IPS-15b (cell line): ENCODE results near the gene ARHGEF39.
A peak's percentile ranks its signal among the peaks of the same experiment; 100 is the strongest.
"Not testable (repeated sequence)": the region's sequence is repeated elsewhere in the genome, so short reads cannot be mapped to it uniquely, and the experiment has no call there.

ENCODE experiments used
- H3K27me3 ChIP-seq: one replicate; pipeline ENCODE4 v1.6.1; 2013; ENCODE audit warnings: low read length; ENCODE audit not compliant: control insufficient read depth, insufficient read depth
- H3K36me3 ChIP-seq: one replicate; pipeline ENCODE4 v1.6.1; 2013; ENCODE audit warnings: low read length; ENCODE audit not compliant: control insufficient read depth, insufficient read depth
- H3K4me1 ChIP-seq: one replicate; pipeline ENCODE4 v1.6.1; 2013; ENCODE audit warnings: mild to moderate bottlenecking, low read length; ENCODE audit not compliant: control insufficient read depth, insufficient read depth
- H3K4me3 ChIP-seq: one replicate; pipeline ENCODE4 v1.5.1; 2013; ENCODE audit warnings: low read depth, low read length
- H3K9ac ChIP-seq: one replicate; pipeline ENCODE4 v1.6.1; 2013; ENCODE audit warnings: low read depth, mild to moderate bottlenecking, low read length
- H3K9me3 ChIP-seq: one replicate; pipeline ENCODE4 v1.6.1; 2013; ENCODE audit warnings: mild to moderate bottlenecking, low read length; ENCODE audit not compliant: control insufficient read depth, insufficient read depth

ARHGEF39 gene

GRCh38 chr9:35627575-35627974, 37.4 kb downstream of the ARHGEF39 start:
- H3K9ac ChIP-seq = no peak overlapping the region
- no peaks in the 10 kb centered on the region for H3K9me3 ChIP-seq
- no peaks in the 10 kb centered on the region for H3K27me3 ChIP-seq
- H3K4me3 ChIP-seq = no peak overlapping the region
- no peaks in the 10 kb centered on the region for H3K4me1 ChIP-seq
- no peaks in the 10 kb centered on the region for H3K36me3 ChIP-seq

GRCh38 chr9:35619800-35620158, 45.2 kb downstream of the ARHGEF39 start:
- peaks cover 34% of the 10 kb centered on the region for H3K27me3 ChIP-seq
- no peak overlapping the region for H3K4me3 ChIP-seq
- H3K9ac ChIP-seq = no peak overlapping the region
- H3K4me1 ChIP-seq = no peaks in the 10 kb centered on the region
- H3K9me3 ChIP-seq = no peaks in the 10 kb centered on the region
- H3K36me3 ChIP-seq = no peaks in the 10 kb centered on the region

DNA sequence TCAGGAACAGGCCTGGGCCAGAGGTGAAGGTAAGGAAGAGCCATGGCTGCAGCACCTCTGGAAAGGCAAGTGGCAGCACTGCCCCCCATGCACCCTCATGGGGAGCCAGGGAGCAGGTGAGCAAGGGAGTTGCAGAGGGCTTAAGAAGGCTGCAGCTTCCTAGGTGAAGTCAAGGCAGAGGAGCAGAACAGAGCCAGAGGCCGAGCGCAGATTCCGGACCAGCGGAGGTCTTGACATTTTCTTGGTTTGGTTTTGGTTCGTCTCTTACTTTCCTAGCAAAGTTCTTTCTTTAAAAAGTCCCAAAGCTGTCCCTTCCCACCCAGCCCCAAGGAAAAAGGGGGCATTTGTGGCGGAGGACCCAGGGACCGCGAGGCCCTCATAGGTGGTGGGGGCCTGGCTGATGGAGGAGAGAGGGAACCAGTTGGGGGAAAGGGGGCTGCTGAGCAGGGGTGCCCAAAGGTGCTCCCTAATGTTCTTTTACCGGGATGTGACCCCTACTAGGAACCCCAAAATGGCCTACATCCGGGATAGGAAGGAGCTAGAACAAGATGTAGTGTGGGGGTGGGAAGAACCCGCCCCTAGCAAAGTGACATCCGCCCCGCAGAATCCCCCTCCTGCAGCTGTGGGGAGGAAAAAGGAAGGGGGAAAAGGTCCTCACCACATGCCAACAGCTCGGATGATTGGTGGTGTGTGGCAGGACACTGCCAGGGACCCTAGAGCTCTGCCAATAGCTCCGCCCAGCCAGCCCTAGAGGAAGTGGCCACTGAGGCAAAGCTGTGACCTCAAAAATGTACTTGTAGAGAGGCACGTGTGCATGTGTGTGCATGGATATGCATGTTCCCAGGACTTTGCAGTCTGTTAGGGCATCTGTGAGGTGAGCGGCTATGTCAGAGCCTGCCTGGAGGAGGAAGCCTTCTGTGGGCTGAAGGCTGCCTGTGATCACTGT, 45.9 kb downstream of the ARHGEF39 start:
- no peaks in the 10 kb centered on the region for H3K4me1 ChIP-seq
- H3K27me3 ChIP-seq = peaks cover 34% of the 10 kb centered on the region
- no peaks in the 10 kb centered on the region for H3K36me3 ChIP-seq
- no peak overlapping the region for H3K4me3 ChIP-seq
- H3K9ac ChIP-seq = no peak overlapping the region
- H3K9me3 ChIP-seq = no peaks in the 10 kb centered on the region

- H3K4me1 ChIP-seq = no peaks in the 10 kb centered on the region
- H3K9ac ChIP-seq = peak within 1 kb of the TSS; percentile 56
- H3K27me3 ChIP-seq = peaks cover 34% of the 10 kb centered on the region
Measured at GRCh38 chr9:35618325-35618727, 46.7 kb downstream of the ARHGEF39 start, which contains the start of gene CD72. TSS of gene CD72 (minus strand) at chr9:35618413. CDS start at chr9:35618303, 110 bp downstream.

DNA sequence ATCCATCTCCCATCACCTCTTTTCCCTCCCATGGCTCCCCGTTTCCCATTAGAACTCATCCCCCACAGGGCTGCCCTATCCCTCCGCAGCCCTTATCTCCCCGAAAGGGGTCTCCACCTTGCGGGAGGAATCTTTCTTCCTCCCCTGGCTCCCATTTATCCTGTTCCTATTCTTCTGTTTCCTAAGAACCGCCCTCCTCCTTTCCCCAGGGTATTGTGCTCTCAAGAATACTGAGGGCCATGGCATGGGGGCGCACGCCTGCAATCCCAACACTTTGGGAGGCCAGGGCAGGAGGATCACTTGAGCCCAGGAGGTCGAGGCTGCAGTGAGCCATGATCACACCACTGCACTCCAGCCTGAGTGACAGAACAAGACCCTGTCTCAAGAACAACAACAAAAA, 47.4 kb downstream of the ARHGEF39 start:
- H3K27me3 ChIP-seq = peaks cover 34% of the 10 kb centered on the region
- H3K36me3 ChIP-seq = no peaks in the 10 kb centered on the region
- peak overlapping the region; percentile 56 for H3K9ac ChIP-seq
- H3K4me1 ChIP-seq = no peaks in the 10 kb centered on the region
- no peaks in the 10 kb centered on the region for H3K9me3 ChIP-seq
- H3K4me3 ChIP-seq = peak overlapping the region; percentile 88

More at GRCh38 chr9:35618325-35618727, 46.7 kb downstream of the ARHGEF39 start, which contains the start of gene CD72:
- peak within 1 kb of the TSS; percentile 88 for H3K4me3 ChIP-seq
- no peaks in the 10 kb centered on the region for H3K9me3 ChIP-seq
- no peaks in the 10 kb centered on the region for H3K36me3 ChIP-seq

DNA sequence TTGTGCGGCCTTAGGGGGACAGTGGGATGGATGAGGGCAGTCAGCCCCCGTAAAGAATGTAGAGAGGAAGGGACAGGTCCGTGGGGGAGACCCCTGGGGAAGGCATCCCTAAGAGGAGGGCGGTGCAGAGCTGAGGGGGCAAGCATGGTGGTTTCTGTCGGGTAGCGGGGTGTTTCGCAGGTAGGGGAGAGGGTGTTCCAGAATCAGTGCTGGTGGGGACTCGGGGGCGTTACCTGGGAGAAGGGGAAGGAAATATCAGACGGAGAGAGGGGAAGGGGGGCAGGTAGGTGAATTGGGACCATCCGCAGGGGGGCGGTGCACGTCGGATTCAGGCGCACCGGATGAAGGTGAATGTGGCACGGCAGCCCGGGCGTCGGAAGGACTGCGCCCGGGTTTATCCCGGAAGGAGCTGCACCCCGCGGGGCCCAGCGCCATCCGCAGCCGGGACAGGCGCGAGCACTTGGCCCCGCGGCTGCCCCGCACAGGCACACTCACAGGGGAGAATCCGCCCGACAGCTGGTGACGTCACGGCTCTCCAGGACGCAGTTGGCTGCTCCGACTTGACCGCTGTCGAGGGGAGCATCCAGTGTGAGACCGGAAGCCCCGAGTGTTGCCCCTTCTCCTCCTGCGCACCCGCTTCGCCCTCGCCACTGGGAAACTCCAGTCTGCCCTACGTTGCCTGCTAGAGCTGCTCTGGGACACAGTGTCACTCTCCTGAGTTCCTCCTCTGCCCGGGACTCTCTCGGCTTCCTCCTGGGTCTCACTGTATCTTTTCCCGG, 48.1 kb downstream of the ARHGEF39 start:
- Histone ChIP-seq H3K9me3 (no peaks in the 10 kb centered on the region), H3K27me3 (peaks cover 34% of the 10 kb centered on the region), H3K9ac (peak overlapping the region; percentile 56), H3K36me3 (no peaks in the 10 kb centered on the region), H3K4me1 (no peaks in the 10 kb centered on the region), H3K4me3 (peak overlapping the region; percentile 88)

- Histone ChIP-seq H3K9me3 (no peaks in the 10 kb centered on the region), H3K27me3 (peaks cover 34% of the 10 kb centered on the region), H3K4me3 (peak overlapping the region; percentile 88), H3K9ac (peak overlapping the region; percentile 41), H3K4me1 (no peaks in the 10 kb centered on the region), H3K36me3 (no peaks in the 10 kb centered on the region)
Measured at GRCh38 chr9:35615981-35616680, 48.9 kb downstream of the ARHGEF39 start.

- Histone ChIP-seq H3K4me1 (no peaks in the 10 kb centered on the region), H3K36me3 (peaks cover 10% of the 10 kb centered on the region)
Measured at GRCh38 chr9:35612843-35613242, 52.2 kb downstream of the ARHGEF39 start.

DNA sequence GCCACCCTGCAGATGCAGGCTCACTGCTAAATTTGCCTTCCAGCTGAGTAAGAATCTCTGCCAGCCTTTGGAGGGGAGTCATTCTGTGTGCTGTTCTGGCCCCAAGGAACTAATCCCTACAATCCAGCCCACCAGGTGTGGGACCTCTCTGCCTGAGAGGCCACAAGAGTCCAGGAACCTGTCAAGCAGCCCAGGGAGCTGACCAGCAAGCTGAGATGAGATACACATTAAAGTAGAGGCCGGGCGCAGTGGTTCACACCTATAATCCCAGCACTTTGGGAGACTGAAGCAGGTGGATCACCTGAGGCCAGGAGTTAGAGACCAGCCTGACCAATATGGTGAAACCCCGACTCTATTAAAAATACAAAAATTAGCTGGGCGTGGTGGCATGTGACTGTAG, 52.9 kb downstream of the ARHGEF39 start:
- Histone ChIP-seq H3K27me3 (peaks cover 17% of the 10 kb centered on the region), H3K36me3 (peaks cover 10% of the 10 kb centered on the region)
- not testable (repeated sequence) for H3K4me1 ChIP-seq, H3K9ac ChIP-seq, H3K4me3 ChIP-seq, H3K9me3 ChIP-seq

More at GRCh38 chr9:35612843-35613242, 52.2 kb downstream of the ARHGEF39 start:
- H3K27me3 ChIP-seq = peaks cover 25% of the 10 kb centered on the region
- H3K9me3 ChIP-seq = no peaks in the 10 kb centered on the region
- H3K9ac ChIP-seq = no peak overlapping the region
- no peak overlapping the region for H3K4me3 ChIP-seq

DNA sequence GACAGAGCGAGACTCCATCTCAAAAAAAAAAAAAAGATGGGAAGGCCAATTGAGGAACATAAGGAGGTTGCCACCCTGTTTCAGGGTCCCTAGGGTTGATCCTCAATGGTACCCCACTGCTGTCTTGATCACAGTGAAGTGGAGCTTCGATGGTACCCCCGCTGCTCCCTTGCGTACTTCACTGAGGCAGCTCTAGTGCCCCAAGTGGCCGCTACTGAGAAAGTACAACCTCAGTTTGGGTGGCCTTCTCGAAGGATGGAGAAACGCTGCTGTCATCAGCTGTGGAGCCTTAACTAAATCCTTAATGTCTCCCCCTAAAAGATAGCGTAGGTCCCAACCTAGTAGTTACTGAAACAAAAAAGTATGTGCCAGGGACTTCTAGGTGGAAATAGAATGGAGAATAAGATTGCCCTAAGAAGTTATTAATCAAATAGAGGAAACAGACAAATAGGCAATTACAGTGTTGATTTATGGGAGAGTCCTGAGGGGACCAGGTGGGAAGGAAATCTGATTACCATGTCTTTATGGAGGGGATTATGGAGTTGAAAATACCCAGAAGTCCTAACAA, 53.7 kb downstream of the ARHGEF39 start:
- Histone ChIP-seq H3K4me1 (peaks cover under 1% of the 10 kb centered on the region), H3K27me3 (peaks cover 15% of the 10 kb centered on the region), H3K4me3 (no peak overlapping the region), H3K9ac (no peak overlapping the region), H3K9me3 (no peaks in the 10 kb centered on the region), H3K36me3 (peaks cover 13% of the 10 kb centered on the region)

GRCh38 chr9:35609820-35610163, 55.2 kb downstream of the ARHGEF39 start:
- Histone ChIP-seq H3K36me3 (peaks cover 13% of the 10 kb centered on the region), H3K9ac (no peak overlapping the region), H3K9me3 (no peaks in the 10 kb centered on the region), H3K4me1 (peaks cover 2% of the 10 kb centered on the region), H3K4me3 (no peak overlapping the region), H3K27me3 (peaks cover 6% of the 10 kb centered on the region)
